IMR-90 (cell line): Measurements from ENCODE around the gene HIVEP3. TPM values are rescaled to one million over a fixed set of nuclear protein-coding genes. Genes with fewer than 3 reads are reported as not detected.

ENCODE experiments used
- ATAC-seq: fragments of 200-7000 bp; cut with Tn5 transposase; 2 replicates; pipeline ENCODE4 v1.9.1; 2020; ENCODE audit warnings: low read depth, mild to moderate bottlenecking, moderate library complexity
- BruUV-seq: library from RNA; stranded (reverse); fragments of 400-500 nt; replicated peaks from 2 replicates; lab custom pipeline; 2021; lab: Mats Ljungman, UMichigan
- CTCF ChIA-PET: fragments of 300-600 bp; formaldehyde crosslinking; extraction: SDS; loops from one replicate; lab custom pipeline; 2021; ENCODE audit warnings: antibody characterized with exemption; lab: Yijun Ruan, JAX
- POLR2A ChIA-PET: fragments of 300-600 bp; sonication (Branson Sonifier 250); formaldehyde crosslinking; loops from one replicate; lab custom pipeline; 2022; ENCODE audit warnings: antibody characterized with exemption; ENCODE audit not compliant: unreplicated experiment; lab: Charles Lee
- DNase-seq: peaks from one replicate; pipeline ENCODE4 v3.0.0; 2013
- H2AFZ ChIP-seq: replicated peaks from 2 replicates; pipeline ENCODE3; 2013; ENCODE audit warnings: low read length, mild to moderate bottlenecking; ENCODE audit not compliant: poor library complexity
- H2AK5ac ChIP-seq: 2 replicates; pipeline ENCODE4 v1.6.1; 2013; ENCODE audit warnings: low read depth, low read length, inconsistent platforms
- H2AK9ac ChIP-seq: replicated peaks from 2 replicates; pipeline ENCODE3; 2013; ENCODE audit warnings: mild to moderate bottlenecking, low read depth, low read length, moderate library complexity; ENCODE audit not compliant: poor library complexity
- H2BK120ac ChIP-seq: 2 replicates; pipeline ENCODE4 v1.6.1; 2013; ENCODE audit warnings: low read depth, low read length, inconsistent platforms
- H2BK15ac ChIP-seq: 3 replicates; pipeline ENCODE4 v1.6.1; 2013; ENCODE audit warnings: low read depth, low read length, inconsistent platforms
- H2BK20ac ChIP-seq: 2 replicates; pipeline ENCODE4 v1.6.1; 2013; ENCODE audit warnings: low read depth, mild to moderate bottlenecking, inconsistent platforms, low read length, moderate library complexity
- H2BK5ac ChIP-seq: 2 replicates; pipeline ENCODE4 v1.6.1; 2013; ENCODE audit warnings: mild to moderate bottlenecking, low read depth, low read length, inconsistent platforms; ENCODE audit not compliant: poor library complexity, severe bottlenecking
- H3K14ac ChIP-seq: replicated peaks from 2 replicates; pipeline ENCODE4 v1.6.1; 2013; ENCODE audit warnings: low read depth, low read length, inconsistent platforms
- H3K18ac ChIP-seq: 2 replicates; pipeline ENCODE4 v1.6.1; 2013; ENCODE audit warnings: low read depth, low read length, control low read depth
- H3K23ac ChIP-seq: 2 replicates; pipeline ENCODE4 v1.6.1; 2013; ENCODE audit warnings: low read depth, low read length, inconsistent platforms
- H3K27ac ChIP-seq: 2 replicates; pipeline ENCODE4 v1.5.1; 2013; ENCODE audit warnings: mild to moderate bottlenecking, control low read depth, low read length; ENCODE audit not compliant: insufficient read depth
- H3K27me3 ChIP-seq: 2 replicates; pipeline ENCODE4 v1.6.1; 2013; ENCODE audit warnings: low read length; ENCODE audit not compliant: control insufficient read depth, insufficient read depth
- H3K36me3 ChIP-seq: 2 replicates; pipeline ENCODE4 v1.6.1; 2013; ENCODE audit warnings: low read length, mixed read lengths; ENCODE audit not compliant: control insufficient read depth, insufficient read depth
- H3K4ac ChIP-seq: 2 replicates; pipeline ENCODE4 v1.6.1; 2013; ENCODE audit warnings: low read depth, low read length, inconsistent platforms
- H3K4me1 ChIP-seq: 2 replicates; pipeline ENCODE4 v1.6.1; 2013; ENCODE audit warnings: low read length, mixed read lengths; ENCODE audit not compliant: control insufficient read depth, insufficient read depth
- H3K4me2 ChIP-seq: 2 replicates; pipeline ENCODE4 v1.6.1; 2013; ENCODE audit warnings: low read depth, mild to moderate bottlenecking, control low read depth, low read length, moderate library complexity
- H3K4me3 ChIP-seq: 2 replicates; pipeline ENCODE4 v1.5.1; 2013; ENCODE audit warnings: low read depth, mild to moderate bottlenecking, control low read depth, low read length, moderate library complexity; ENCODE audit not compliant: insufficient read depth
- H3K56ac ChIP-seq: 2 replicates; pipeline ENCODE4 v1.6.1; 2013; ENCODE audit warnings: low read length, inconsistent platforms; ENCODE audit not compliant: insufficient read depth; ENCODE audit errors: extremely low read depth
- H3K79me1 ChIP-seq, 2 experiments: 2 replicates each; pipeline ENCODE4 v1.6.1; 2013; ENCODE audit warnings: low read length in 2 of 2, inconsistent platforms in 1 of 2, low read depth in 1 of 2
- H3K9ac ChIP-seq: 2 replicates; pipeline ENCODE4 v1.6.1; 2013; ENCODE audit warnings: low read depth, low read length, control low read depth
- H3K9me1 ChIP-seq: 2 replicates; pipeline ENCODE4 v1.6.1; 2013; ENCODE audit warnings: low read length, inconsistent platforms; ENCODE audit not compliant: insufficient read depth
- H3K9me3 ChIP-seq: 2 replicates; pipeline ENCODE4 v1.6.1; 2013; ENCODE audit warnings: low read length; ENCODE audit not compliant: control insufficient read depth, insufficient read depth
- H4K20me1 ChIP-seq: 2 replicates; pipeline ENCODE4 v1.6.1; 2013; ENCODE audit warnings: low read length, inconsistent platforms; ENCODE audit not compliant: insufficient read depth
- H4K5ac ChIP-seq: 2 replicates; pipeline ENCODE4 v1.6.1; 2013; ENCODE audit warnings: mild to moderate bottlenecking, low read depth, low read length, control low read depth
- H4K8ac ChIP-seq, 2 experiments: 2 replicates each; pipeline ENCODE4 v1.6.1; 2013; ENCODE audit warnings: low read depth in 2 of 2, low read length in 2 of 2, control low read depth in 1 of 2, inconsistent platforms in 1 of 2
- H4K91ac ChIP-seq: 2 replicates; pipeline ENCODE4 v1.6.1; 2013; ENCODE audit warnings: low read depth, low read length, inconsistent platforms; ENCODE audit not compliant: insufficient read depth
- BHLHE40 ChIP-seq: fragments of 150-350 bp; IDR thresholded peaks from 2 replicates; pipeline ENCODE4 v1.6.1; 2016; ENCODE audit warnings: mild to moderate bottlenecking, low read depth, low read length
- CHD1 ChIP-seq: IDR thresholded peaks from 2 replicates; pipeline ENCODE4 v1.6.1; 2012; ENCODE audit warnings: low read depth, low read length, improper control_type of control experiment
- ELK1 ChIP-seq: fragments of 150-350 bp; IDR thresholded peaks from 2 replicates; pipeline ENCODE4 v1.6.1; 2016; ENCODE audit warnings: low read depth, mild to moderate bottlenecking, low read length, moderate library complexity, borderline replicate concordance
- FOS ChIP-seq: fragments of 150-350 bp; IDR thresholded peaks from 2 replicates; pipeline ENCODE4 v1.6.1; 2016; ENCODE audit warnings: low read depth, low read length
- MAFK ChIP-seq: IDR thresholded peaks from 2 replicates; pipeline ENCODE4 v1.6.1; 2012; ENCODE audit warnings: low read depth, low read length, improper control_type of control experiment
- MAZ ChIP-seq: IDR thresholded peaks from 2 replicates; pipeline ENCODE4 v1.6.1; 2012; ENCODE audit warnings: low read depth, mild to moderate bottlenecking, low read length, improper control_type of control experiment, moderate library complexity, borderline replicate concordance
- MXI1 ChIP-seq: IDR thresholded peaks from 2 replicates; pipeline ENCODE4 v1.6.1; 2012; ENCODE audit warnings: low read depth, mild to moderate bottlenecking, low read length, moderate library complexity, borderline replicate concordance
- NFE2L2 ChIP-seq: fragments of 150-350 bp; IDR thresholded peaks from 2 replicates; pipeline ENCODE4 v1.6.1; 2016; ENCODE audit warnings: low read depth, mild to moderate bottlenecking, low read length
- POLR2A ChIP-seq: IDR thresholded peaks from 2 replicates; pipeline ENCODE4 v1.6.1; 2012; ENCODE audit warnings: mild to moderate bottlenecking, low read depth, low read length
- RAD21 ChIP-seq: IDR thresholded peaks from 2 replicates; pipeline ENCODE4 v1.6.1; 2012; ENCODE audit warnings: low read length, improper control_type of control experiment
- RCOR1 ChIP-seq: IDR thresholded peaks from 2 replicates; pipeline ENCODE4 v1.6.1; 2012; ENCODE audit warnings: mild to moderate bottlenecking, low read length, improper control_type of control experiment; ENCODE audit not compliant: insufficient replicate concordance
- RFX5 ChIP-seq: IDR thresholded peaks from 2 replicates; pipeline ENCODE4 v1.8.0; 2012; ENCODE audit warnings: low read depth, mild to moderate bottlenecking, low read length, moderate library complexity
- WGBS, 2 experiments: methylation state at CpG; one replicate each; pipeline versions ENCODE4 v1.1.5 to v1.1.7; 2013; ENCODE audit warnings: missing lambda C conversion rate in 2 of 2; ENCODE audit not compliant: insufficient read length in 1 of 2; ENCODE audit errors: extremely low coverage in 2 of 2; 5-methylcytosine and 5-hydroxymethylcytosine counted together
- dilution Hi-C: fragments of 300-500 bp; cut with HindIII; formaldehyde crosslinking; loops from one replicate; pipeline ENCODE4 v1.14.3; 2018; ENCODE audit warnings: low sequenced_read_pairs; ENCODE audit not compliant: unreplicated experiment
- in situ Hi-C: fragments of 300-500 bp; cut with MboI; formaldehyde crosslinking; loops from 3 replicates; pipeline ENCODE4 v1.14.3; 2019; ENCODE audit warnings: low sequenced_read_pairs, inconsistent platforms, mixed read lengths
- intact Hi-C: fragments of 100-400 bp; cut with micrococcal nuclease; formaldehyde crosslinking; loops from 2 replicates; pipeline ENCODE4 v1.10.0; 2022
- polyA plus RNA-seq, 3 experiments: library from polyadenylated mRNA; depleted of rRNA; stranded (reverse); fragments of >200 nt; gene quantifications; 2 replicates each; pipeline ENCODE4 v1.2.3, GENCODE V29; 2012; ENCODE audit warnings: low replicate concordance in 1 of 3
- total RNA-seq: library from RNA; depleted of rRNA; stranded (reverse); fragments of >200 nt; gene quantifications from 2 replicates; pipeline ENCODE4 v1.2.3, GENCODE V29; 2012
- TF ChIP-seq, protein P1 (sequence below): fragments of 150-350 bp; IDR thresholded peaks from 2 replicates; pipeline ENCODE4 v1.6.1; 2017; ENCODE audit warnings: mild to moderate bottlenecking, antibody characterized with exemption, low read length, low read depth
- TF ChIP-seq, protein P2 (sequence below): conservative IDR thresholded peaks from 2 replicates; pipeline ENCODE4 v1.5.1; 2012; ENCODE audit warnings: mild to moderate bottlenecking, low read depth, low read length, improper control_type of control experiment

Gene HIVEP3
- total and polyA plus RNA-seq, 2 of the 4 experiments (the other 2 are of a cell fraction): 1.4 to 4.0 TPM

DNA sequence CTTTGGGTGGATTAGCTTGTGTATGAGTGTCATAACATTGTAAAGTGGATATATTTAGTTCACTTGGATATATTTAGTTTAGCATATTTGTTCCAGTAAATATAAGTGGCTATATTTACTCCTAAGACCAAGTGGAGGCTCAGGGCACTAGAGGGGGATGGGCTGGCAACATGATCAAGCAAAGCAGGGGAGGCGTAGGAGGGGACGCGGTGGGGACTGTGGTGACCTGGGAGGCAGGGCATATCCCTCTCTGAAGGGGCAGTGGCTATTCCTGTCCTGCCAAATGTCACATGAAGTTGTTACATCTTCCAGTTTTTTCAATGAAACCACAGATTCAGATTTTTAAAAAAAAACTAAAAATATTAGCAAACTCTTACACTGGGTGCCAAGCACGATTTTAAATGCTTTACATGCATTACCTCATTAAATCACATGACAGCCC is 382.3 kb downstream of the HIVEP3 start:
- Histone ChIP-seq H4K20me1 (peaks cover 2% of the 10 kb centered on the region; the same call in 1 of the 2 replicates), H3K79me1 (no peaks in the 10 kb centered on the region), H2BK15ac (no peak overlapping the region), H3K4me1 (peaks cover 11% of the 10 kb centered on the region), H3K27me3 (no peaks in the 10 kb centered on the region; the same call in 1 of the 2 replicates), H3K9ac (no peak overlapping the region), H3K4me3 (no peak overlapping the region), H3K36me3 (no peaks in the 10 kb centered on the region), H3K23ac (no peak overlapping the region), H3K18ac (no peak overlapping the region), H3K4me2 (no peak overlapping the region), H2BK20ac (no peak overlapping the region), H3K9me1 (peaks cover 9% of the 10 kb centered on the region; the same call in 1 of the 2 replicates), H2AK9ac (no peak overlapping the region), H2AK5ac (0 out of 2 replicates have a peak overlapping the region, but pooled peaks have one; percentile 8), H2BK5ac (no peak overlapping the region), H4K8ac (no peak overlapping the region), H3K27ac (no peak overlapping the region), H3K14ac (no peak overlapping the region), H3K4ac (no peak overlapping the region), H2BK120ac (no peak overlapping the region), H3K56ac (no peak overlapping the region), H4K91ac (no peak overlapping the region), H4K5ac (no peak overlapping the region), H2AFZ (no peak overlapping the region), H3K9me3 (no peaks in the 10 kb centered on the region)
- dilution Hi-C loops: no loop called here
- intact Hi-C loops: no loop called here
- TF ChIP-seq FOS: no peak
- TF ChIP-seq BHLHE40: no peak
- TF ChIP-seq, protein P1, sequence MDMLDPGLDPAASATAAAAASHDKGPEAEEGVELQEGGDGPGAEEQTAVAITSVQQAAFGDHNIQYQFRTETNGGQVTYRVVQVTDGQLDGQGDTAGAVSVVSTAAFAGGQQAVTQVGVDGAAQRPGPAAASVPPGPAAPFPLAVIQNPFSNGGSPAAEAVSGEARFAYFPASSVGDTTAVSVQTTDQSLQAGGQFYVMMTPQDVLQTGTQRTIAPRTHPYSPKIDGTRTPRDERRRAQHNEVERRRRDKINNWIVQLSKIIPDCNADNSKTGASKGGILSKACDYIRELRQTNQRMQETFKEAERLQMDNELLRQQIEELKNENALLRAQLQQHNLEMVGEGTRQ: no peak
- TF ChIP-seq RCOR1: no peak
- no peak for TF ChIP-seq ELK1
- no peak for TF ChIP-seq POLR2A
- no peak for TF ChIP-seq RAD21
- TF ChIP-seq CHD1: no peak
- no peak for TF ChIP-seq RFX5
- TF ChIP-seq, protein P2, sequence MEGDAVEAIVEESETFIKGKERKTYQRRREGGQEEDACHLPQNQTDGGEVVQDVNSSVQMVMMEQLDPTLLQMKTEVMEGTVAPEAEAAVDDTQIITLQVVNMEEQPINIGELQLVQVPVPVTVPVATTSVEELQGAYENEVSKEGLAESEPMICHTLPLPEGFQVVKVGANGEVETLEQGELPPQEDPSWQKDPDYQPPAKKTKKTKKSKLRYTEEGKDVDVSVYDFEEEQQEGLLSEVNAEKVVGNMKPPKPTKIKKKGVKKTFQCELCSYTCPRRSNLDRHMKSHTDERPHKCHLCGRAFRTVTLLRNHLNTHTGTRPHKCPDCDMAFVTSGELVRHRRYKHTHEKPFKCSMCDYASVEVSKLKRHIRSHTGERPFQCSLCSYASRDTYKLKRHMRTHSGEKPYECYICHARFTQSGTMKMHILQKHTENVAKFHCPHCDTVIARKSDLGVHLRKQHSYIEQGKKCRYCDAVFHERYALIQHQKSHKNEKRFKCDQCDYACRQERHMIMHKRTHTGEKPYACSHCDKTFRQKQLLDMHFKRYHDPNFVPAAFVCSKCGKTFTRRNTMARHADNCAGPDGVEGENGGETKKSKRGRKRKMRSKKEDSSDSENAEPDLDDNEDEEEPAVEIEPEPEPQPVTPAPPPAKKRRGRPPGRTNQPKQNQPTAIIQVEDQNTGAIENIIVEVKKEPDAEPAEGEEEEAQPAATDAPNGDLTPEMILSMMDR: no peak
- no peak for TF ChIP-seq NFE2L2
- TF ChIP-seq MAFK: no peak
- no peak for TF ChIP-seq MAZ
- no peak for TF ChIP-seq MXI1
- DNase-seq: no peak
- POLR2A ChIA-PET: no interaction called here
- no peak for ATAC-seq
- no TSS peak for BruUV-seq
- WGBS, 2 experiments: 89% methylated on average over 3 of the region's 4 CpGs; no CpG with 5 or more reads in 1 of the 2 experiments
- CTCF ChIA-PET: no interaction called here
- in situ Hi-C loops: no loop called here
